Endothelial cell of umbilical vein (primary cell): Measurements from ENCODE around the gene H2BW2. TPM values are rescaled to one million over a fixed set of nuclear protein-coding genes. Genes with fewer than 3 reads are reported as not detected.

ENCODE experiments used
- BruUV-seq: library from RNA; stranded (reverse); fragments of 400-500 nt; replicated peaks from 2 replicates; lab custom pipeline; 2021; lab: Mats Ljungman, UMichigan
- CTCF ChIA-PET: fragments of 300-600, 350-600 bp; sonication (Branson Sonifier 250); formaldehyde crosslinking; loops from one replicate; lab custom pipeline; 2021; ENCODE audit warnings: antibody characterized with exemption, inconsistent platforms; lab: Charles Lee
- POLR2A ChIA-PET: fragments of 300-600, 350-600 bp; sonication (Branson Sonifier 250); formaldehyde crosslinking; loops from one replicate; lab custom pipeline; 2021; ENCODE audit warnings: antibody characterized with exemption, inconsistent platforms; lab: Charles Lee
- DNase-seq: peaks from one replicate; pipeline ENCODE4 v3.0.0-alpha.2; 2011; ENCODE audit warnings: low read depth, low spot score
- FAIRE-seq: peaks from 2 replicates; lab custom pipeline; 2011; peaks lifted over from hg19 to GRCh38; lab: Jason Lieb, UNC
- H2AFZ ChIP-seq: 2 replicates; pipeline ENCODE4 v1.6.0; 2012; ENCODE audit warnings: low read depth, low read length, control low read depth, inconsistent platforms
- H3K27ac ChIP-seq: 2 replicates; pipeline ENCODE4 v1.5.1; 2011; ENCODE audit warnings: low read depth, mild to moderate bottlenecking, control low read depth, low read length, moderate library complexity; ENCODE audit not compliant: insufficient read depth
- H3K27me3 ChIP-seq, 2 experiments: 2 replicates each; pipeline versions ENCODE4 v1.6.0 to v1.6.1; 2011; ENCODE audit warnings: low read length in 2 of 2, mixed read lengths in 1 of 2; ENCODE audit not compliant: control insufficient read depth in 2 of 2, insufficient read depth in 2 of 2
- H3K36me3 ChIP-seq, 2 experiments: 2 replicates in 1 of 2; 3 replicates in 1 of 2; pipeline ENCODE4 v1.5.1; 2011; ENCODE audit warnings: low read length in 2 of 2, mild to moderate bottlenecking in 1 of 2, moderate library complexity in 1 of 2; ENCODE audit not compliant: control insufficient read depth in 2 of 2, insufficient read depth in 2 of 2; ENCODE audit errors: extremely low read depth in 1 of 2
- H3K4me1 ChIP-seq: 3 replicates; pipeline ENCODE4 v1.5.1; 2011; ENCODE audit warnings: mild to moderate bottlenecking, low read length; ENCODE audit not compliant: control insufficient read depth, insufficient read depth; ENCODE audit errors: extremely low read depth
- H3K4me2 ChIP-seq: 2 replicates; pipeline ENCODE4 v1.6.1; 2011; ENCODE audit warnings: low read length, control low read depth, mixed read lengths; ENCODE audit not compliant: insufficient read depth
- H3K4me3 ChIP-seq, 3 experiments: fragments of 200-600 bp in 1 of 3; sonication (generic), shearing (Covaris generic) in 1 of 3; replicated peaks in 1 of 3; 2 replicates each; pipeline ENCODE4 v1.5.1; 2011 to 2016; ENCODE audit warnings: control low read depth in 3 of 3, low read length in 3 of 3, mild to moderate bottlenecking in 2 of 3, inconsistent platforms in 1 of 3, low read depth in 1 of 3, moderate library complexity in 1 of 3; ENCODE audit not compliant: insufficient read depth in 1 of 3
- H3K79me2 ChIP-seq: 2 replicates; pipeline ENCODE4 v1.6.0; 2012; ENCODE audit warnings: low read length, inconsistent platforms; ENCODE audit not compliant: control insufficient read depth, insufficient read depth
- H3K9ac ChIP-seq: replicated peaks from 2 replicates; pipeline ENCODE3; 2011; ENCODE audit warnings: low read length, control low read depth; ENCODE audit not compliant: insufficient read depth; ENCODE audit errors: extremely low read depth
- H3K9me1 ChIP-seq: replicated peaks from 3 replicates; pipeline ENCODE4 v1.6.0; 2011; ENCODE audit warnings: mild to moderate bottlenecking, low read length; ENCODE audit not compliant: control insufficient read depth, insufficient read depth; ENCODE audit errors: extremely low read depth
- H3K9me3 ChIP-seq: replicated peaks from 2 replicates; pipeline ENCODE4 v1.5.1; 2012; ENCODE audit warnings: low read length, inconsistent platforms; ENCODE audit not compliant: control insufficient read depth, insufficient read depth
- H4K20me1 ChIP-seq: replicated peaks from 2 replicates; pipeline ENCODE3; 2011; ENCODE audit warnings: mild to moderate bottlenecking, low read length; ENCODE audit not compliant: control insufficient read depth, insufficient read depth; ENCODE audit errors: extremely low read depth
- CTCF ChIP-seq, 2 donors: IDR thresholded peaks; 1 replicate in 1 of 2; 2 replicates in 1 of 2; pipeline ENCODE4 v1.5.1; 2011; ENCODE audit warnings: low read length in 2 of 2, mild to moderate bottlenecking in 2 of 2, moderate library complexity in 2 of 2, control low read depth in 1 of 2, inconsistent platforms in 1 of 2, low read depth in 1 of 2; ENCODE audit not compliant: insufficient read depth in 1 of 2; ENCODE audit errors: extremely low read depth in 1 of 2
- EZH2 ChIP-seq: IDR thresholded peaks from 2 replicates; pipeline ENCODE4 v1.6.1; 2012; ENCODE audit warnings: borderline replicate concordance, low read depth, mild to moderate bottlenecking, moderate library complexity, low read length, inconsistent platforms; ENCODE audit not compliant: severe bottlenecking
- FOS ChIP-seq: IDR thresholded peaks from 2 replicates; pipeline ENCODE4 v1.6.1; 2011; ENCODE audit warnings: mild to moderate bottlenecking, low read length, moderate library complexity, borderline replicate concordance; ENCODE audit not compliant: insufficient read depth
- GATA2 ChIP-seq: IDR thresholded peaks from 2 replicates; pipeline ENCODE4 v1.7.0; 2011; ENCODE audit warnings: low read depth, mild to moderate bottlenecking, moderate library complexity, mixed read lengths, low read length; ENCODE audit not compliant: insufficient read length, insufficient read depth
- JUN ChIP-seq: IDR thresholded peaks from 2 replicates; pipeline ENCODE4 v1.6.1; 2011; ENCODE audit warnings: borderline replicate concordance, low read depth; ENCODE audit not compliant: insufficient read length, insufficient read depth
- MAX ChIP-seq: IDR thresholded peaks from 2 replicates; pipeline ENCODE4 v1.6.1; 2011; ENCODE audit not compliant: insufficient read depth, insufficient read length
- MYC ChIP-seq: IDR thresholded peaks from one replicate; pipeline ENCODE4 v1.6.1; 2011; ENCODE audit warnings: mild to moderate bottlenecking, low read depth, low read length
- POLR2A ChIP-seq: IDR thresholded peaks from 2 replicates; pipeline ENCODE4 v1.6.1; 2012; ENCODE audit warnings: low read depth, mild to moderate bottlenecking, control low read depth, low read length
- POLR2AphosphoS5 ChIP-seq: IDR thresholded peaks from 2 replicates; pipeline ENCODE4 v1.6.1; 2012; ENCODE audit warnings: low read depth, mild to moderate bottlenecking, control low read depth, low read length, moderate library complexity; ENCODE audit not compliant: insufficient read depth
- dilution Hi-C: fragments of 300-500 bp; cut with MboI; formaldehyde crosslinking; loops from one replicate; pipeline ENCODE4 v1.15.0; 2019; ENCODE audit warnings: low sequenced_read_pairs; ENCODE audit not compliant: extremely low pct_ligation_motif_present
- intact Hi-C: fragments of 100-400 bp; cut with micrococcal nuclease; formaldehyde crosslinking; loops from one replicate; pipeline ENCODE4 v1.10.0; 2022
- polyA plus RNA-seq, 4 experiments: library from polyadenylated mRNA; depleted of rRNA in 3 of 4; stranded (reverse) in 3 of 4; unstranded in 1 of 4; fragments of >200 nt; gene quantifications; 2 replicates each; pipeline versions ENCODE4 v1.2.1 to v1.2.3, GENCODE V29; 2011 to 2012; ENCODE audit warnings: missing spikeins in 1 of 4
- total RNA-seq: library from RNA; stranded (reverse); gene quantifications from 2 replicates; pipeline ENCODE4 v1.2.3, GENCODE V29; 2021

Gene H2BW2
- total and polyA plus RNA-seq, 2 donors (not counting 3 experiments of a cell fraction or from before 2014, with no cell fraction given): not detected

DNA sequence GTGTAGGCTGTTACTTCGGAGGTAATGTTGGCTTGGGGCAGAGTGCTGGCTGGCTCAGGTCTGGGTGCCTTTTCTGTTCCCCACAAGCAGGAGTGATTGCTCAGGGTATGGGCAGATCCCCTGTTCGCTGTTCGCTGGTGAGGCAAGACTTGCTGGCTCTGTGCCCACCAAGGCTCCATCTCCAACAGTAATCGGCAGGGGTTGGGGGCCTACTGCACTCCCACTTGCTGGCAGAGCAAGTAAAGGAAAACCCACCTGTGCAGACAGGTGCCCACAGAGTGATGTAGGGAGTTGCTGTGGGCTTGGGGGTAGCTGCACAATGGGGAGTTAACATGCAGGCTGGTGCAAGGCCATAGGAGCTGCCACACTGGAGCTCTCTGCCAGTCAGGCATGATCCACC, 44.3 kb downstream of the H2BW2 start:
- ChIA-PET POLR2A (no interaction called here), CTCF (no interaction called here)
- BruUV-seq: no TSS peak
- no peaks in the 10 kb centered on the region for H3K36me3 ChIP-seq
- no peak overlapping the region for H3K4me3 ChIP-seq
- no peak overlapping the region for H3K4me2 ChIP-seq
- no peak overlapping the region for H2AFZ ChIP-seq
- dilution Hi-C loops (no loop called here), intact Hi-C loops (no loop called here)
- H3K4me1 ChIP-seq: no peaks in the 10 kb centered on the region
- no peak for TF ChIP-seq JUN
- TF ChIP-seq MAX: no peak
- TF ChIP-seq POLR2A: no peak
- TF ChIP-seq FOS: no peak
- TF ChIP-seq CTCF (IDR thresholded peaks at IDR 0.05; ENCODE audit: extremely low read depth in 1 of 2, insufficient read depth in 1 of 2, low read depth in 1 of 2, low read length in 2 of 2): no peak
- TF ChIP-seq POLR2AphosphoS5: no peak
- TF ChIP-seq GATA2: no peak
- no peak for TF ChIP-seq MYC
- no peak for TF ChIP-seq EZH2
- no peaks in the 10 kb centered on the region for H3K27me3 ChIP-seq
- H3K79me2 ChIP-seq: no peaks in the 10 kb centered on the region
- H3K9me3 ChIP-seq: no peaks in the 10 kb centered on the region
- DNase-seq (no peak), FAIRE-seq (no peak)
- H3K27ac ChIP-seq: no peak overlapping the region
- H3K9me1 ChIP-seq: no peaks in the 10 kb centered on the region
- no peak overlapping the region for H3K9ac ChIP-seq
- no peaks in the 10 kb centered on the region for H4K20me1 ChIP-seq
